HepG2 (cell line): Measurements from ENCODE around the gene NDUFB4. TPM values are rescaled to one million over a fixed set of nuclear protein-coding genes. Genes with fewer than 3 reads are reported as not detected.
A peak's percentile ranks its signal among the peaks of the same experiment; 100 is the strongest.

Experiments
- ATAC-seq: fragments of 200-7000 bp; cut with Tn5 transposase; 3 replicates; pipeline ENCODE4 v1.9.1; 2020; ENCODE audit warnings: mild to moderate bottlenecking, moderate library complexity
- BruUV-seq: library from RNA; stranded (reverse); fragments of 400-500 nt; replicated peaks from 2 replicates; lab custom pipeline; 2021; lab: Mats Ljungman, UMichigan
- CTCF ChIA-PET: fragments of 300-600 bp; formaldehyde crosslinking; extraction: SDS; loops from one replicate; lab custom pipeline; 2021; ENCODE audit warnings: low total read pairs, inconsistent platforms, low intra/inter-chr PET ratio; lab: Yijun Ruan, JAX
- POLR2A ChIA-PET: fragments of 350-600 bp; sonication (Branson Sonifier 250); formaldehyde crosslinking; loops from one replicate; lab custom pipeline; 2020; ENCODE audit warnings: antibody characterized with exemption, inconsistent platforms; lab: Yijun Ruan, JAX
- DNase-seq: peaks from one replicate; pipeline ENCODE4 v3.0.0-alpha.2; 2015; ENCODE audit warnings: low spot score
- FAIRE-seq: peaks from 3 replicates; lab custom pipeline; 2011; peaks lifted over from hg19 to GRCh38; lab: Jason Lieb, UNC
- H2AFZ ChIP-seq: one replicate; pipeline ENCODE4 v1.6.1; 2011; ENCODE audit warnings: low read length, inconsistent platforms
- H3K27ac ChIP-seq: fragments of 300-600 bp; 3 replicates; pipeline ENCODE4 v1.8.0; 2011; ENCODE audit warnings: mixed run types, mild to moderate bottlenecking, mixed read lengths, low read length, inconsistent platforms; ENCODE audit not compliant: insufficient read depth; ENCODE audit errors: extremely low read length
- H3K27me3 ChIP-seq, 2 experiments: fragments of 200-600 bp in 1 of 2; 2 replicates in 1 of 2; 3 replicates in 1 of 2; pipeline versions ENCODE4 v1.6.0 to v1.8.0; 2011; ENCODE audit warnings: low read length in 2 of 2, mild to moderate bottlenecking in 2 of 2, moderate library complexity in 2 of 2, inconsistent platforms in 1 of 2; ENCODE audit not compliant: insufficient read depth in 2 of 2, control insufficient read depth in 1 of 2
- H3K36me3 ChIP-seq, 2 experiments: fragments of 200-600 bp in 1 of 2; replicated peaks in 1 of 2; 2 replicates in 1 of 2; 3 replicates in 1 of 2; pipeline versions ENCODE4 v1.5.1 to v1.8.0; 2011; ENCODE audit warnings: low read length in 2 of 2, inconsistent platforms in 1 of 2; ENCODE audit not compliant: insufficient read depth in 2 of 2, control insufficient read depth in 1 of 2
- H3K4me1 ChIP-seq: 2 replicates; pipeline ENCODE4 v1.5.1; 2012; ENCODE audit warnings: low read length, inconsistent platforms; ENCODE audit not compliant: insufficient read depth
- H3K4me2 ChIP-seq: 2 replicates; pipeline ENCODE4 v1.6.0; 2011; ENCODE audit warnings: low read depth, low read length, inconsistent platforms
- H3K4me3 ChIP-seq, 3 experiments: fragments of 200-600 bp in 1 of 3; sonication (generic), shearing (Covaris generic) in 1 of 3; replicated peaks in 1 of 3; 2 replicates each; pipeline ENCODE4 v1.5.1; 2011 to 2016; ENCODE audit warnings: low read length in 3 of 3, inconsistent platforms in 2 of 3, low read depth in 2 of 3, mild to moderate bottlenecking in 2 of 3, control low read depth in 1 of 3, mixed read lengths in 1 of 3; ENCODE audit not compliant: insufficient read depth in 1 of 3
- H3K79me2 ChIP-seq: one replicate; pipeline ENCODE4 v1.6.1; 2011; ENCODE audit warnings: low read length, inconsistent platforms; ENCODE audit not compliant: insufficient read depth
- H3K9ac ChIP-seq: 2 replicates; pipeline ENCODE4 v1.6.0; 2011; ENCODE audit warnings: mild to moderate bottlenecking, low read depth, low read length, inconsistent platforms; ENCODE audit not compliant: insufficient read depth
- H3K9me3 ChIP-seq: 2 replicates; pipeline ENCODE4 v1.5.1; 2012; ENCODE audit warnings: mild to moderate bottlenecking, low read length
- H4K20me1 ChIP-seq: 2 replicates; pipeline ENCODE4 v1.6.0; 2011; ENCODE audit warnings: inconsistent platforms, mild to moderate bottlenecking, low read length, moderate library complexity; ENCODE audit not compliant: insufficient read depth
- CTCF ChIP-seq: sonication (generic); formaldehyde crosslinking; IDR thresholded peaks from 2 replicates; pipeline ENCODE4 v1.5.0; 2020; ENCODE audit warnings: mild to moderate bottlenecking, missing genetic modification reagents, moderate library complexity
- FOXK1 ChIP-seq: sonication (generic); formaldehyde crosslinking; IDR thresholded peaks from 2 replicates; pipeline ENCODE4 v1.4.0; 2020; ENCODE audit warnings: low read depth, missing genetic modification reagents, borderline replicate concordance
- KDM4B ChIP-seq: sonication (generic); formaldehyde crosslinking; IDR thresholded peaks from 2 replicates; pipeline ENCODE4 v1.4.0; 2020; ENCODE audit warnings: missing genetic modification reagents
- SMC3 ChIP-seq: IDR thresholded peaks from 2 replicates; pipeline ENCODE4 v1.6.1; 2011; ENCODE audit warnings: low read length, improper control_type of control experiment
- STAG1 ChIP-seq: sonication (generic); formaldehyde crosslinking; IDR thresholded peaks from 2 replicates; pipeline ENCODE4 v1.4.0; 2020; ENCODE audit warnings: missing genetic modification reagents
- WGBS: methylation state at CpG from one replicate; pipeline ENCODE4 v1.1.6; 2017; ENCODE audit warnings: low lambda C conversion rate; 5-methylcytosine and 5-hydroxymethylcytosine counted together
- in situ Hi-C: cut with HindIII; loops from 2 replicates; pipeline ENCODE4 v1.10.0; 2017; ENCODE audit warnings: low pct_unique_long_range_greater_than_20kb; ENCODE audit not compliant: extremely low pct_ligation_motif_present
- intact Hi-C: fragments of 100-400 bp; cut with micrococcal nuclease; formaldehyde crosslinking; loops from one replicate; pipeline ENCODE4 v1.10.0; 2022; ENCODE audit not compliant: unreplicated experiment
- polyA plus RNA-seq, 8 experiments: library from polyadenylated mRNA; depleted of rRNA in 3 of 8; stranded (reverse) in 7 of 8; unstranded in 1 of 8; fragments of >200 nt; fragmentation: Illumina TruSeq in 4 of 8; extraction: Trizol in 4 of 8; gene quantifications; 2 replicates each; pipeline versions ENCODE4 v1.2.1 to v1.2.3, GENCODE V29; 2011 to 2016; ENCODE audit warnings: low read depth in 4 of 8, missing spikeins in 1 of 8, mixed read lengths in 1 of 8; ENCODE audit not compliant: insufficient read depth in 1 of 8
- total RNA-seq, 5 experiments: library from RNA; depleted of rRNA; stranded (reverse); fragments of >200 nt; fragmentation: Illumina TruSeq; extraction: Trizol; gene quantifications; 2 replicates each; pipeline ENCODE4 v1.2.3, GENCODE V29; 2016; ENCODE audit warnings: low read depth in 1 of 5

Gene NDUFB4
- total and polyA plus RNA-seq, 2 of the 13 experiments (the other 11 are each of a cell fraction or from before 2014, with no cell fraction given) = 115 to 116 TPM

- in situ Hi-C loops = loop anchor here (5.0 kb wide), 2 partner anchors 236 to 319 kb away; no protein-coding TSS in a partner anchor
Measured at GRCh38 chr3:120561251-120562045, 34.7 kb upstream of the NDUFB4 start.

More at GRCh38 chr3:120561251-120562045, 34.7 kb upstream of the NDUFB4 start:
- no peaks in the 10 kb centered on the region for H3K9me3 ChIP-seq
- H4K20me1 ChIP-seq = no peaks in the 10 kb centered on the region
- intact Hi-C loops = loop anchor here (1.0 kb wide), 1 partner anchor 234 kb away; no protein-coding TSS in a partner anchor
- H3K27ac ChIP-seq = no peak overlapping the region
- peaks cover 23% of the 10 kb centered on the region for H3K4me1 ChIP-seq
- H2AFZ ChIP-seq = no peak overlapping the region
- H3K36me3 ChIP-seq = no peaks in the 10 kb centered on the region
- peak; percentile 35 for DNase-seq
- TF ChIP-seq CTCF (CRISPR knock-in tag) (peak; percentile 76), STAG1 (CRISPR knock-in tag) (peak; percentile 75), KDM4B (no peak), SMC3 (peak; percentile 38; the same call in 1 of the 2 replicates), FOXK1 (CRISPR knock-in tag) (no peak)
- no peaks in the 10 kb centered on the region for H3K79me2 ChIP-seq
- no TSS peak for BruUV-seq
- no peak overlapping the region for H3K4me2 ChIP-seq
- 4% methylated on average over 10 of the region's 10 CpGs for WGBS
- peak; percentile 75 for ATAC-seq
- H3K9ac ChIP-seq = no peak overlapping the region
- ChIA-PET POLR2A (no interaction called here), CTCF (interaction anchor here (0.8 kb wide), 1 partner anchor 591 kb away, joined by 3 read pairs; no protein-coding TSS in a partner anchor)
- FAIRE-seq = peak; percentile 63
- H3K4me3 ChIP-seq = no peak overlapping the region
- H3K27me3 ChIP-seq = peaks cover 0 to 8% of the 10 kb centered on the region in 2 experiments; a peak in 1 of 5 replicates
